GM12878 (cell line): Measurements from ENCODE around the gene SMARCC1.

Source experiments
- RFX5 ChIP-seq: IDR thresholded peaks from 2 replicates; pipeline ENCODE4 v1.6.1; 2011; ENCODE audit warnings: low read depth, low read length, improper control_type of control experiment
- TF ChIP-seq, protein P1 (sequence below), 3 experiments: IDR thresholded peaks in 2 of 3; conservative IDR thresholded peaks in 1 of 3; 2 replicates each; pipeline ENCODE4 v1.5.1; 2011; ENCODE audit warnings: low read depth in 3 of 3, low read length in 3 of 3, mild to moderate bottlenecking in 3 of 3, control low read depth in 2 of 3, moderate library complexity in 2 of 3, inconsistent platforms in 1 of 3, mixed read lengths in 1 of 3; ENCODE audit not compliant: control insufficient read depth in 2 of 3, insufficient read depth in 1 of 3; ENCODE audit errors: extremely low read depth in 1 of 3

DNA sequence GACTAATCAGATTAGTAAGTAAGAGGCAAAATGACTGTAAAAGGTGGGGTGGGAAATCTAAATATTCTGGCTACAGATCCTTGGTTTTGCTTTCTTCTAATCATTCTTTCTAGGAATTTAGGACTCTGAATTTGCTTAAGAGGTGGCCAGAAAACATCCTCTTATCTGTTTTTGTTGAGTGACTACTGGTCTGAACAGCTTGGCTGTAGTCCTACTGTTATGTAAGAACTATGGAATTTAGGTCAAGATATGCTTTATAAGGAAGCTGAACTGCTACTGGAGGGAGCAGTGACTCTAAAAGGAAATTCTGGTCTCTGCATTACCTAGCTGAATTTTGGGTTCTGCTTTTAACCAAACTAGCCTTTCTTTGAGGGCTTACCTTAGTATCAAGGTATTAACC lies 169.5 kb downstream of the SMARCC1 start:
- TF ChIP-seq, protein P1, sequence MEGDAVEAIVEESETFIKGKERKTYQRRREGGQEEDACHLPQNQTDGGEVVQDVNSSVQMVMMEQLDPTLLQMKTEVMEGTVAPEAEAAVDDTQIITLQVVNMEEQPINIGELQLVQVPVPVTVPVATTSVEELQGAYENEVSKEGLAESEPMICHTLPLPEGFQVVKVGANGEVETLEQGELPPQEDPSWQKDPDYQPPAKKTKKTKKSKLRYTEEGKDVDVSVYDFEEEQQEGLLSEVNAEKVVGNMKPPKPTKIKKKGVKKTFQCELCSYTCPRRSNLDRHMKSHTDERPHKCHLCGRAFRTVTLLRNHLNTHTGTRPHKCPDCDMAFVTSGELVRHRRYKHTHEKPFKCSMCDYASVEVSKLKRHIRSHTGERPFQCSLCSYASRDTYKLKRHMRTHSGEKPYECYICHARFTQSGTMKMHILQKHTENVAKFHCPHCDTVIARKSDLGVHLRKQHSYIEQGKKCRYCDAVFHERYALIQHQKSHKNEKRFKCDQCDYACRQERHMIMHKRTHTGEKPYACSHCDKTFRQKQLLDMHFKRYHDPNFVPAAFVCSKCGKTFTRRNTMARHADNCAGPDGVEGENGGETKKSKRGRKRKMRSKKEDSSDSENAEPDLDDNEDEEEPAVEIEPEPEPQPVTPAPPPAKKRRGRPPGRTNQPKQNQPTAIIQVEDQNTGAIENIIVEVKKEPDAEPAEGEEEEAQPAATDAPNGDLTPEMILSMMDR (IDR thresholded peaks at IDR 0.05 in 2 of 3, conservative IDR thresholded peaks at IDR 0.05 in 1 of 3; ENCODE audit: control insufficient read depth in 2 of 3, extremely low read depth in 1 of 3, insufficient read depth in 1 of 3, low read depth in 3 of 3, low read length in 3 of 3): no peak
- no peak for TF ChIP-seq RFX5
